NCI-H1417 treated with DMSO at 0.1 percent for 48 hours (cell line): Measurements from ENCODE around the gene LGR6.
A peak's percentile ranks its signal among the peaks of the same experiment; 100 is the strongest.

ENCODE experiments used
- DNase-seq: peaks from one replicate; lab custom pipeline; 2025; lab: John Stamatoyannopoulos, UW

Gene LGR6

GRCh38 chr1:202220733-202221132 is 27.1 kb downstream of the LGR6 start:
- no peak for DNase-seq

- peak; percentile 14 for DNase-seq
Measured at GRCh38 chr1:202221911-202222909, 28.6 kb downstream of the LGR6 start.

- DNase-seq = no peak
Measured at GRCh38 chr1:202223121-202223860, 29.7 kb downstream of the LGR6 start.

GRCh38 chr1:202224453-202224852 is 30.9 kb downstream of the LGR6 start:
- no peak for DNase-seq

GRCh38 chr1:202225131-202225530 is 31.5 kb downstream of the LGR6 start:
- DNase-seq = no peak

- DNase-seq = no peak
Measured at GRCh38 chr1:202227053-202227672, 33.6 kb downstream of the LGR6 start.

- DNase-seq = no peak
Measured at GRCh38 chr1:202227997-202228401, 34.4 kb downstream of the LGR6 start.

GRCh38 chr1:202228484-202229122 is 35.0 kb downstream of the LGR6 start:
- no peak for DNase-seq

- no peak for DNase-seq
Measured at GRCh38 chr1:202229376-202229775, 35.8 kb downstream of the LGR6 start.

GRCh38 chr1:202230061-202230938 is 36.7 kb downstream of the LGR6 start:
- DNase-seq = no peak

GRCh38 chr1:202230939-202231645 is 37.5 kb downstream of the LGR6 start:
- DNase-seq = no peak

- no peak for DNase-seq
Measured at GRCh38 chr1:202233171-202233570, 39.6 kb downstream of the LGR6 start.

GRCh38 chr1:202233804-202234203 is 40.2 kb downstream of the LGR6 start:
- DNase-seq = no peak

- DNase-seq = no peak
Measured at GRCh38 chr1:202234331-202235002, 40.9 kb downstream of the LGR6 start.

GRCh38 chr1:202235003-202235660 is 41.5 kb downstream of the LGR6 start:
- no peak for DNase-seq

- DNase-seq = peak; percentile 11
Measured at GRCh38 chr1:202235856-202236837, 42.5 kb downstream of the LGR6 start.

GRCh38 chr1:202237052-202237451 is 43.5 kb downstream of the LGR6 start:
- peak; percentile 29 for DNase-seq

- DNase-seq = no peak
Measured at GRCh38 chr1:202238914-202239313, 45.3 kb downstream of the LGR6 start.
